HFFc6 (cell line): ENCODE measurements around the gene FKBP15. TPM values are rescaled to one million over a fixed set of nuclear protein-coding genes. Genes with fewer than 3 reads are reported as not detected.
"Not testable (repeated sequence)": the region's sequence is repeated elsewhere in the genome, so short reads cannot be mapped to it uniquely, and the experiment has no call there.

Experiments used
- DNase-seq: peaks from one replicate; pipeline ENCODE4 v3.0.0-alpha.2; 2018
- H3K27ac Mint-ChIP-seq: 2 replicates; pipeline ENCODE4 v1.8.0; 2020; ENCODE audit warnings: mild to moderate bottlenecking, mixed read lengths
- H3K27me3 Mint-ChIP-seq: 2 replicates; pipeline ENCODE4 v1.8.0; 2021; ENCODE audit warnings: mild to moderate bottlenecking, moderate library complexity, mixed read lengths; ENCODE audit not compliant: insufficient read depth
- H3K36me3 Mint-ChIP-seq: 2 replicates; pipeline ENCODE4 v1.8.0; 2021; ENCODE audit warnings: low read depth, mixed read lengths
- H3K4me1 Mint-ChIP-seq: 2 replicates; pipeline ENCODE4 v1.8.0; 2020; ENCODE audit warnings: low read depth, mixed read lengths
- H3K4me3 Mint-ChIP-seq: 2 replicates; pipeline ENCODE4 v1.8.0; 2020; ENCODE audit warnings: mild to moderate bottlenecking, moderate library complexity, mixed read lengths
- H3K9me3 Mint-ChIP-seq: 2 replicates; pipeline ENCODE4 v1.8.0; 2020; ENCODE audit warnings: mild to moderate bottlenecking, mixed read lengths
- total RNA-seq, 6 experiments: library from RNA; stranded (reverse); fragmentation: NEBNext Ultra II Directional; extraction: Animal tissue kit (Norgen Biotek cat#: 25700); gene quantifications; 2 replicates in 1 of 6; 3 replicates in 5 of 6; pipeline ENCODE4 v1.2.3, GENCODE V29; 2021
- TF ChIP-seq, protein P1 (sequence below): fragments of 200-600 bp; sonication (generic); IDR thresholded peaks from 2 replicates; pipeline ENCODE4 v1.5.0; 2021; ENCODE audit warnings: antibody characterized with exemption, mild to moderate bottlenecking

The FKBP15 gene
- total RNA-seq, 6 experiments from 2014 or later: 25.2 to 29.8 (median 28.0) TPM

DNA sequence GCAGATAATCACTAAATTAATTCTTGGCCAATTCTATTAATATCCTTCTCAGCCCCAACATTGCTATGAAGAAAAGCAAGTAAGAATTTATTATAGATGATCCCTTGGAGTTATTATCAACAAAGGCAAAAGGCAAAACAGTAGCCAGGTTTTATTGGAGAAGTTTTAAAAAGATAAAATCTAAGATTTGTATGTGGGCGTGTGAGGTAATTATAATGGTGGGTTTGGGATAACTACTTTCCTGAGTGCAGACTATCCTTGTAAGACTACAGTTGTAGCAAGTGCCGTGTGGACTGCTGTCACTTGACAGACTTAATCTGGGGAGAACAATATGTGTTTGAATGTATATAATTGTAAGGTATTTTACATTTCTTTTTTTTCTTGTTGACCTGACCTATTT, 23.5 kb upstream of the FKBP15 start:
- Mint-ChIP-seq H3K9me3 (no peaks in the 10 kb centered on the region), H3K27me3 (no peaks in the 10 kb centered on the region; the same call in 1 of the 2 replicates), H3K36me3 (peaks cover 6% of the 10 kb centered on the region; the same call in 1 of the 2 replicates), H3K27ac (no peak overlapping the region), H3K4me3 (no peak overlapping the region), H3K4me1 (peaks cover 6% of the 10 kb centered on the region)
- DNase-seq: no peak
- TF ChIP-seq, protein P1, sequence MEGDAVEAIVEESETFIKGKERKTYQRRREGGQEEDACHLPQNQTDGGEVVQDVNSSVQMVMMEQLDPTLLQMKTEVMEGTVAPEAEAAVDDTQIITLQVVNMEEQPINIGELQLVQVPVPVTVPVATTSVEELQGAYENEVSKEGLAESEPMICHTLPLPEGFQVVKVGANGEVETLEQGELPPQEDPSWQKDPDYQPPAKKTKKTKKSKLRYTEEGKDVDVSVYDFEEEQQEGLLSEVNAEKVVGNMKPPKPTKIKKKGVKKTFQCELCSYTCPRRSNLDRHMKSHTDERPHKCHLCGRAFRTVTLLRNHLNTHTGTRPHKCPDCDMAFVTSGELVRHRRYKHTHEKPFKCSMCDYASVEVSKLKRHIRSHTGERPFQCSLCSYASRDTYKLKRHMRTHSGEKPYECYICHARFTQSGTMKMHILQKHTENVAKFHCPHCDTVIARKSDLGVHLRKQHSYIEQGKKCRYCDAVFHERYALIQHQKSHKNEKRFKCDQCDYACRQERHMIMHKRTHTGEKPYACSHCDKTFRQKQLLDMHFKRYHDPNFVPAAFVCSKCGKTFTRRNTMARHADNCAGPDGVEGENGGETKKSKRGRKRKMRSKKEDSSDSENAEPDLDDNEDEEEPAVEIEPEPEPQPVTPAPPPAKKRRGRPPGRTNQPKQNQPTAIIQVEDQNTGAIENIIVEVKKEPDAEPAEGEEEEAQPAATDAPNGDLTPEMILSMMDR: no peak

DNA sequence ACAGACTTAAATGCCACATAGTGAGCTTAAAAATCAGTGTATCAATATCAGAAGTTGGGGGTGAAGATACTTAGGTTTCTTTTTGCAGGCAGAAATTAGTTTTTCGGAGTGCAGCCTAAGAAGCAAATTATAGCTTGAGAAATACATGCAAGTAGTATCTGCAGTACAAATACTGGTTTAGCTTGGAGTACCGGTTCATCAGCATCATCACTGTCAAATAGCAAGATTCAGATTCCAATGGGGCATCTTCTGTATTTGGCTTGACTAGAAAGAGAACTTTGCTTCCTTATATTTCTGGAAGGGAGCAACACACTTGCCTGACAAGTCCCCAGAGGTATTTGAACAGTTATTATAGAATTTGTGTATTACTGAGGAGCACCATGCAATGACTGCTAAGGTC, 20.1 kb upstream of the FKBP15 start:
- TF ChIP-seq, protein P1: no peak
- Mint-ChIP-seq H3K27ac (no peak overlapping the region), H3K9me3 (no peaks in the 10 kb centered on the region), H3K36me3 (no peaks in the 10 kb centered on the region), H3K4me3 (no peak overlapping the region), H3K27me3 (no peaks in the 10 kb centered on the region), H3K4me1 (peaks cover 12% of the 10 kb centered on the region)
- no peak for DNase-seq

DNA sequence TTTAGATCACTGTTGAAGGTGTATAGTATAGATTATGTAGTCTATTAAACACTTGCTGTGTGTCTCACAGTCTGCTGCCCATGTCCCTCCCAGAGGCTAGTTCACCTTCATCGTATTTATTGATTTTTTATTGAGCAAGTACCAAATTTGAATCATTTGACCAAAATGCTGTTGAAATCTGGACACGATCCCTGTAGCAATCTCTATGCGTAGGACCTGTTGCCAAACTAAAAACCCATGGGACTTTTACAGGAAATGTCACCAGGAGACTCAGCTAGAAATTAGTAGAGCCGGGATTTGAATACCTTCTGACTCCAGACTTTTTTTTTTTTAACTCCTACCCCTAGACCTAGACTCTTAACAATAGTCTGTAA, 17.8 kb upstream of the FKBP15 start:
- Mint-ChIP-seq H3K4me3 (no peak overlapping the region), H3K27ac (no peak overlapping the region), H3K9me3 (no peaks in the 10 kb centered on the region), H3K4me1 (peaks cover 12% of the 10 kb centered on the region), H3K36me3 (no peaks in the 10 kb centered on the region), H3K27me3 (no peaks in the 10 kb centered on the region)
- DNase-seq: no peak
- TF ChIP-seq, protein P1: no peak

DNA sequence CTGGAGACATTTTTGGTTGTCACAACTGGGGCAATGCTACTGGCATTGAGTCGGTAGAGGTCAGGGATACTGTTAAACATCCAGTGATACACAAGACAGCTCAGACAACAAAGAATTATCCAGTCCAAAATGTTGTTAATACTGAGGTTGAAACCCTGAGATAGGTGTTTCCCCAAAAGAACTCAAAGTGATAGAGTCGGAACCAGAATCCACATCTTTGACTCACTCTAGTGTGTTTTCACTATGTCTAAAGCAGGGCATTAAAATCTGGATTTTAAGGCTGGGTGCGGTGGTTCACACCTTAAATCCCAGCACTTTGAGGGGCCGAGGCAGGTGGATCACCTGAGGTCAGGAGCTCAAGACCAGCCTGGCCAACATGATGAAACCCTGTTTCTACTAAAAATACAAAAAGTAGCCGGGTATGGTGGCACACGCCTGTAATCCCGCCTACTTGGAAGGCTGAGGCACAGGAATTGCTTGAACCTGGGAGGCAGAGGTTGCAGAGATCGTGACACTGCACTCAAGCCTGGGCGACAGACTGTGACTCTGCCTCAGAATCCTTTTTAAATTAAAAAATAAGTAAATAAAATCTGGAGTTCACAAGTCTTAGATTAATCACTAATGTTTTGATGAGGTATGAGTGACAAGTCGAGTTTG, 17.3 kb upstream of the FKBP15 start:
- Mint-ChIP-seq H3K4me3 (no peak overlapping the region), H3K27ac (no peak overlapping the region), H3K27me3 (no peaks in the 10 kb centered on the region), H3K36me3 (no peaks in the 10 kb centered on the region), H3K9me3 (no peaks in the 10 kb centered on the region), H3K4me1 (peaks cover 12% of the 10 kb centered on the region)
- no peak for DNase-seq
- TF ChIP-seq, protein P1: no peak

DNA sequence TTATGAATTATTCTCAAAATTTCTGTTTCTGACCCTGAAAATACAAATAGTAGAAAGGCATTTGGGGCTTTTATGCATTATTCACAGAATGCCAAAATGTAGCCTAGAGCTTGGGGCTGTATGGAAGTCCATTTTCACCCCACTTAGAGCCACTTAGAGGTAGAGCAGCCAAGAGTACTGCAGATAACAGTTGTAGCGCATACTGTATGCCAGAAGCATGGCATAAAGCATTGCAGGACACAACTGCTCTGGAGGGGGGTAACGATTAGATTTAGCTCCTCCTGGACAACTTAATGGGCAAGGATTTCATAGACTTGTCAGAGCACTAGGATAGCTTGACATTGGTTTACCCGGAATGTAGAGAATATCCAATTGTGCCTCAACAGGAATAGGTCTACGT, 15.9 kb upstream of the FKBP15 start:
- Mint-ChIP-seq H3K4me1 (peaks cover 18% of the 10 kb centered on the region), H3K4me3 (no peak overlapping the region), H3K36me3 (no peaks in the 10 kb centered on the region), H3K27ac (no peak overlapping the region), H3K9me3 (no peaks in the 10 kb centered on the region), H3K27me3 (no peaks in the 10 kb centered on the region)
- TF ChIP-seq, protein P1: no peak
- DNase-seq: no peak

DNA sequence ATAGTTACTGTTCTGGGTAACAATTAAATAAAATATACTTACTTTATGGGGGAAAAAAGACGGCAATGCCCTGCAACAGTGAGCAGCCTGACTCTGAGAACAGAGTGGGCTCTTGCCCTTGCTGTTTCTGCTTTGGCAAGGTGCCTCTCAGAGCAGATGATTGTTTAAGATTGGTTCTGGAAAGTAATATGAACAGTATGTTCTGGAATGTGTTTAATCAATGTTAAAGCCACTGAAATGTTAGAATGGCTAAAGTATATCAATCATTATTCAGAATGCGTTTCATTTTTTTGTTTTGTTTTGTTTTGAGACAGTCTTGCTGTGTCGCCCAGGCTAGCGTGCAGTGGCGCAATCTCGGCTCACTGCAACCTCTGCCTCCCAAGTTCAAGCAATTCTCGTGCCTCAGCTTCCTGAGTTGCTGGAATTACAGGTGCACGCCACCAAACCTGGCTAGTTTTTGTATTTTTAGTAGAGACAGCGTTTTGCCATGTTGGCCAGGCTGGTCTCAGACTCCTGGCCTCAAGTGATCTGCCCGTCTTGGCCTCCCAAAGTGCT, 14.7 kb upstream of the FKBP15 start:
- not testable (repeated sequence) for H3K9me3 Mint-ChIP-seq, H3K36me3 Mint-ChIP-seq, DNase-seq, H3K27ac Mint-ChIP-seq, H3K27me3 Mint-ChIP-seq, H3K4me3 Mint-ChIP-seq
- H3K4me1 Mint-ChIP-seq: peaks cover 18% of the 10 kb centered on the region
